GM21825 (cell line): Measurements from ENCODE around the gene U2SURP.
A peak's percentile ranks its signal among the peaks of the same experiment; 100 is the strongest.
"Not testable (repeated sequence)": the region's sequence is repeated elsewhere in the genome, so short reads cannot be mapped to it uniquely, and the experiment has no call there.

Experiments
- ATAC-seq: cut with Tn5 transposase; IDR thresholded peaks from one replicate; pipeline ENCODE4 v1.9.1; 2021; ENCODE audit warnings: mild to moderate bottlenecking, moderate library complexity; ENCODE audit not compliant: unreplicated experiment

U2SURP gene

GRCh38 chr3:143067201-143067600 is 65.8 kb downstream of the U2SURP start:
- no peak for ATAC-seq

- no peak for ATAC-seq
Measured at GRCh38 chr3:143068059-143068458, 66.7 kb downstream of the U2SURP start.

- ATAC-seq = no peak
Measured at GRCh38 chr3:143070977-143071551, 69.7 kb downstream of the U2SURP start.

GRCh38 chr3:143071776-143072175 is 70.4 kb downstream of the U2SURP start:
- ATAC-seq = no peak

GRCh38 chr3:143072298-143073020 is 71.1 kb downstream of the U2SURP start:
- not testable (repeated sequence) for ATAC-seq

GRCh38 chr3:143073541-143073940 is 72.2 kb downstream of the U2SURP start:
- ATAC-seq = not testable (repeated sequence)

- ATAC-seq = not testable (repeated sequence)
Measured at GRCh38 chr3:143073983-143074382, 72.6 kb downstream of the U2SURP start.

GRCh38 chr3:143078883-143079282 is 77.5 kb downstream of the U2SURP start:
- ATAC-seq = no peak

- no peak for ATAC-seq
Measured at GRCh38 chr3:143080196-143080595, 78.8 kb downstream of the U2SURP start.

GRCh38 chr3:143081365-143081764 is 80.0 kb downstream of the U2SURP start:
- no peak for ATAC-seq

GRCh38 chr3:143081844-143082778 is 80.7 kb downstream of the U2SURP start:
- ATAC-seq = peak; percentile 82

- ATAC-seq = no peak
Measured at GRCh38 chr3:143083781-143084180, 82.4 kb downstream of the U2SURP start.

GRCh38 chr3:143084856-143085731 is 83.7 kb downstream of the U2SURP start:
- ATAC-seq = peak; percentile 65

- ATAC-seq = no peak
Measured at GRCh38 chr3:143088835-143089234, 87.5 kb downstream of the U2SURP start.

GRCh38 chr3:143089965-143090364 is 88.6 kb downstream of the U2SURP start:
- ATAC-seq = no peak

GRCh38 chr3:143090486-143090885 is 89.1 kb downstream of the U2SURP start:
- ATAC-seq = no peak

GRCh38 chr3:143090976-143091837 is 89.8 kb downstream of the U2SURP start:
- no peak for ATAC-seq

GRCh38 chr3:143092191-143092590 is 90.8 kb downstream of the U2SURP start:
- no peak for ATAC-seq

- no peak for ATAC-seq
Measured at GRCh38 chr3:143095813-143096212, 94.4 kb downstream of the U2SURP start.
